Keratinocyte (primary cell): ENCODE data around the gene PCARE. TPM values are rescaled to one million over a fixed set of nuclear protein-coding genes. Genes with fewer than 3 reads are reported as not detected.

Source experiments
- DNase-seq: peaks from one replicate; pipeline ENCODE4 v3.0.0-alpha.2; 2011; ENCODE audit warnings: low read depth, missing footprints, low spot score
- FAIRE-seq: peaks from 2 replicates; lab custom pipeline; 2011; peaks lifted over from hg19 to GRCh38; lab: Jason Lieb, UNC
- H2AFZ ChIP-seq: 2 replicates; pipeline ENCODE4 v1.6.0; 2012; ENCODE audit warnings: low read length, control low read depth, inconsistent platforms; ENCODE audit not compliant: control insufficient read depth
- H3K27ac ChIP-seq: 2 replicates; pipeline ENCODE4 v1.5.1; 2011; ENCODE audit warnings: low read length; ENCODE audit not compliant: control insufficient read depth, insufficient read depth
- H3K27me3 ChIP-seq: 3 replicates; pipeline ENCODE4 v1.6.0; 2011; ENCODE audit warnings: low read length; ENCODE audit not compliant: control insufficient read depth, insufficient read depth; ENCODE audit errors: extremely low read depth
- H3K36me3 ChIP-seq, 2 experiments: 2 replicates in 1 of 2; 3 replicates in 1 of 2; pipeline ENCODE4 v1.5.1; 2011; ENCODE audit warnings: low read length in 2 of 2, mild to moderate bottlenecking in 1 of 2; ENCODE audit not compliant: control insufficient read depth in 2 of 2, insufficient read depth in 2 of 2; ENCODE audit errors: extremely low read depth in 1 of 2
- H3K4me1 ChIP-seq: 3 replicates; pipeline ENCODE4 v1.5.1; 2011; ENCODE audit warnings: low read length; ENCODE audit not compliant: control insufficient read depth, insufficient read depth; ENCODE audit errors: extremely low read depth
- H3K4me2 ChIP-seq: 3 replicates; pipeline ENCODE4 v1.6.0; 2011; ENCODE audit warnings: low read depth, low read length; ENCODE audit not compliant: control insufficient read depth, insufficient read depth; ENCODE audit errors: extremely low read depth
- H3K4me3 ChIP-seq, 3 experiments: fragments of 200-600 bp in 1 of 3; sonication (generic) in 1 of 3; 2 replicates in 2 of 3; 3 replicates in 1 of 3; pipeline ENCODE4 v1.5.1; 2011 to 2016; ENCODE audit warnings: low read length in 3 of 3, mild to moderate bottlenecking in 3 of 3, control low read depth in 2 of 3, inconsistent platforms in 1 of 3, low read depth in 1 of 3, mixed read lengths in 1 of 3, mixed run types in 1 of 3, moderate library complexity in 1 of 3; ENCODE audit not compliant: control insufficient read depth in 2 of 3, insufficient read depth in 2 of 3; ENCODE audit errors: extremely low read depth in 1 of 3
- H3K79me2 ChIP-seq: 2 replicates; pipeline ENCODE4 v1.6.0; 2012; ENCODE audit warnings: low read length; ENCODE audit not compliant: control insufficient read depth, insufficient read depth
- H3K9ac ChIP-seq: 3 replicates; pipeline ENCODE4 v1.6.0; 2011; ENCODE audit warnings: low read length; ENCODE audit not compliant: control insufficient read depth, insufficient read depth; ENCODE audit errors: extremely low read depth
- H3K9me1 ChIP-seq: 3 replicates; pipeline ENCODE4 v1.6.0; 2011; ENCODE audit warnings: low read length; ENCODE audit not compliant: control insufficient read depth, insufficient read depth; ENCODE audit errors: extremely low read depth
- H3K9me3 ChIP-seq: 2 replicates; pipeline ENCODE4 v1.5.1; 2012; ENCODE audit warnings: low read depth, low read length; ENCODE audit not compliant: control insufficient read depth
- H4K20me1 ChIP-seq: 3 replicates; pipeline ENCODE4 v1.6.0; 2011; ENCODE audit warnings: low read length; ENCODE audit not compliant: control insufficient read depth, insufficient read depth; ENCODE audit errors: extremely low read depth
- CTCF ChIP-seq, 3 experiments: IDR thresholded peaks in 1 of 3; conservative IDR thresholded peaks in 1 of 3; optimal IDR thresholded peaks in 1 of 3; 2 replicates in 2 of 3; 3 replicates in 1 of 3; pipeline versions ENCODE3 to v1.5.1; 2011; ENCODE audit warnings: low read length in 3 of 3, mild to moderate bottlenecking in 3 of 3, moderate library complexity in 2 of 3, control low read depth in 1 of 3, inconsistent platforms in 1 of 3; ENCODE audit not compliant: insufficient read depth in 2 of 3; ENCODE audit errors: extremely low read depth in 1 of 3
- EZH2 ChIP-seq: IDR thresholded peaks from one replicate; pipeline ENCODE4 v1.6.1; 2012; ENCODE audit warnings: inconsistent platforms, mild to moderate bottlenecking, low read length, moderate library complexity
- dilution Hi-C: fragments of 300-500 bp; cut with MboI; formaldehyde crosslinking; loops from one replicate; pipeline ENCODE4 v1.7.0; 2020; ENCODE audit warnings: low sequenced_read_pairs; ENCODE audit not compliant: extremely low pct_ligation_motif_present
- polyA plus RNA-seq, 5 experiments: library from polyadenylated mRNA; depleted of rRNA in 3 of 5; stranded (reverse) in 3 of 5; stranded (forward) in 1 of 5; unstranded in 1 of 5; fragments of >200 nt; gene quantifications; 1 replicate in 1 of 5; 2 replicates in 3 of 5; 3 replicates in 1 of 5; pipeline versions ENCODE4 v1.2.1 to v1.2.3, GENCODE V29; 2011 to 2012; ENCODE audit warnings: missing spikeins in 2 of 5, low read depth in 1 of 5, low replicate concordance in 1 of 5

The PCARE gene
- polyA plus RNA-seq, 1 donor (not counting 4 experiments of a cell fraction or from before 2014, with no cell fraction given) = not detected

DNA sequence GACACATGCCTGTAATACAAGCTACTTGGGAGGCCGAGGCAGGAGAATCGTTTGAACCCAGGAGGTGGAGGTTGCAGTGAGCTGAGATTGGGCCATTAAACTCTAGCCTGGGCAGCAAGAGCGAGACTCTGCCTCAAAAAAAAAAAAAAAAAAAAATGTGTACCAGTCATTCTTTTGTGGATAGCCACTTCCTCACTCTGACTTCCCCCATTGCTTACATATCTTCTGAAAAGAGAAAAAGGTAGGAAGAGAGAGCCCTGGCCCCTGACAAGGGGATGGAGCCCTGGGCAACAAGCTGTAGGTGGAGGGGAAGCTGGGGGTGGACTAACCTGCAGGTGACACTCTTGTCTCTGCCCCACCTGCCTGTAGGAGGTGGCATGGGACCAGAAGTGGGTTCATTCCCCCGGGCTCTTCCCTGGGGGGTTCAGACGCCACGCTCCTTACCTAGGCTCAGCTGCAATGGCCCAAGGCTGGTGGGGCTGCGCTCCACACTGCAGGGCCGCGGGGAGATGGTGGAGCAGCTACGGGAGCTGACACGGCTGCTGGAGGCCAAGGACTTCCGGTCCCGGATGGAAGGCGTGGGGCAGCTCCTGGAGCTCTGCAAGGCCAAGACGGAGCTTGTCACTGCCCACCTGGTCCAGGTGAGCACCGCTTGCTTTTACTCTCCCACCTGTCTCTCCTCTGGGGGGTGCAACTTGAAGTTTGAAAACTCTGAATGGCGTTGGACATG lies 39.1 kb downstream of the PCARE start:
- no peak for FAIRE-seq
- no peak for TF ChIP-seq EZH2
- TF ChIP-seq CTCF (optimal IDR thresholded peaks at IDR 0.05 in 1 of 3, IDR thresholded peaks at IDR 0.05 in 1 of 3, conservative IDR thresholded peaks at IDR 0.05 in 1 of 3; ENCODE audit: extremely low read depth in 1 of 3, insufficient read depth in 2 of 3, low read length in 3 of 3) = no peak
- Histone ChIP-seq H3K4me1 (peaks cover 13% of the 10 kb centered on the region), H3K79me2 (no peaks in the 10 kb centered on the region), H2AFZ (no peak overlapping the region), H3K27me3 (no peaks in the 10 kb centered on the region), H3K9ac (no peak overlapping the region), H4K20me1 (no peaks in the 10 kb centered on the region), H3K4me2 (no peak overlapping the region), H3K36me3 (no peaks in the 10 kb centered on the region), H3K27ac (no peak overlapping the region), H3K4me3 (no peak overlapping the region), H3K9me3 (no peaks in the 10 kb centered on the region), H3K9me1 (no peaks in the 10 kb centered on the region)
- dilution Hi-C loops = no loop called here
- no peak for DNase-seq

- DNase-seq (no peak), FAIRE-seq (no peak)
- dilution Hi-C loops = no loop called here
- H3K9ac ChIP-seq = no peak overlapping the region
- H3K27me3 ChIP-seq = no peaks in the 10 kb centered on the region
- TF ChIP-seq EZH2 = no peak
- TF ChIP-seq CTCF (optimal IDR thresholded peaks at IDR 0.05 in 1 of 3, IDR thresholded peaks at IDR 0.05 in 1 of 3, conservative IDR thresholded peaks at IDR 0.05 in 1 of 3; ENCODE audit: extremely low read depth in 1 of 3, insufficient read depth in 2 of 3, low read length in 3 of 3) = no peak
- H3K4me3 ChIP-seq = no peak overlapping the region
- H3K4me1 ChIP-seq = peaks cover 13% of the 10 kb centered on the region
- no peaks in the 10 kb centered on the region for H4K20me1 ChIP-seq
- no peaks in the 10 kb centered on the region for H3K36me3 ChIP-seq
- H2AFZ ChIP-seq = no peak overlapping the region
- no peaks in the 10 kb centered on the region for H3K79me2 ChIP-seq
- H3K9me3 ChIP-seq = no peaks in the 10 kb centered on the region
- no peaks in the 10 kb centered on the region for H3K9me1 ChIP-seq
- no peak overlapping the region for H3K27ac ChIP-seq
- H3K4me2 ChIP-seq = peak overlapping the region; percentile 24
Observed at GRCh38 chr2:29033656-29034055, 40.7 kb downstream of the PCARE start.
